ENCODE data around the gene EIF4H.
"Not testable (repeated sequence)": the region's sequence is repeated elsewhere in the genome, so short reads cannot be mapped to it uniquely, and the experiment has no call there.

The EIF4H gene

DNA sequence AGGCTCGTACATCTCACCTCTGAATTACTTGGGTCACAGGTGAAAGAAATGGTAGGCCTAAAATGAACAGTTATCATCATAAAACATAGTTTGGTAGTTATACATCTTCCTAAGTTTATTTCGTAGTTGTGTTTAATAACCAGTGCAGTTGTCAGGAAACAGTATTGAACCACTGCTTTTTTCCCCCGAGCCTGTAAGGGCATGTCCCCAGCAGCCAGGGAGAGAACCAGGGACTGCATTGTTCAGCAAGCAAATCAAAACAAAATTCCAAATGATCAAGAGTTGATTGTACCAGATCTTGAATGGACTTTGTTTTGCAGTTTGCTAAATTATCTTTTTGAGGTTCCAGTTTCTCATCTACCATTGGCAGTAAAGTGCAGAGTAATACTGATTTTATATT, 2.4 kb downstream of the EIF4H start:
- no peak for DNase-seq

DNA sequence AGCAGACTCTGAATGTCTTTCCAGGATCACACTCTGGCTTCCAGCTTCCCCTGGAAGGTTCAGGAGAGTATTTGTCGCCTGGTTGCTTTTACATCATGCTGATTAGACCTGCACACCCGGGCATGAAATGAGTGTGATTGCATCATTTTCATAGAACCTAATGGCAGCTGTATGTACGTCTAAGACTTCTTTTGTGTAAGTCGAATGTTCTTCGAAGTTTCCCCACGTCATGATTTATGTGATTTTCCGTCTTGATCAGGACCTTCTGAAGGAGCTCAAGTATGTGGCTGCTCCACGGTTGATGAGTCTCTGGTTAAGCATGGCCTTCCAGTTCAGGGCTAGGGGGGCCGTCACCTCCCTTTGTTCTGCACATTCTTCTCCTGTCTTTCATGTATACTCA, 4.5 kb downstream of the EIF4H start:
- DNase-seq: no peak

DNA sequence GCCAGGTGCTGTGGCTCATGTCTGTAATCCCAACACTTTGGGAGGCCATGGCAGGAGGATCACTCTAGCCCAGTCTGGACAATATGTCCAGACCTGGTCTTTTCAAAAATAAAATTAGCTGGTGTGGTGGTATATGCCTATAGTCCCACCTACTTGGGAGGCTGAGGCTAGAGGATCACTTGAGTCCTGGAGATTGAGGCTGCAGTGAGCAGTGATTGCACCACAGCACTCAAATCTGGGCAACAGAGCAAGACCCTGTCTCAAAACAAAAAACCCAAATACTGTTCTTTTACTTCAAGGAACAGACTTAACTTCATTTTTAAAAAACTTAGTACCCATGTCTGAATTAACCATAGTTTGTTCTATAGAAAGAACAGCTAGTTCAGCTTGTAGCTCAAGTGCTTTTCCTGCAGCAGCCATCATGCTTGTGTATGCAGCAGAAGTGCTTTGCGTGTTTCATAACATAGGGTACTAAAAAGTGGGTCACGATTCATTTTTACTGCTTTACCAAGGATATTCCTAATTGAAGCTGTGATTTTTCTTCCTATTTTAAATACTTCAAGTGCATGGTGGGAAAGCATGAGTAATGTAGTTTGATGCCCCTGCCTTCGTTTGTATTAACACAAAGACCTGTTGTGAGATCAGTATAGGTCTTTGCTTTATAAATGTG, 5.9 kb downstream of the EIF4H start:
- no peak for DNase-seq

DNA sequence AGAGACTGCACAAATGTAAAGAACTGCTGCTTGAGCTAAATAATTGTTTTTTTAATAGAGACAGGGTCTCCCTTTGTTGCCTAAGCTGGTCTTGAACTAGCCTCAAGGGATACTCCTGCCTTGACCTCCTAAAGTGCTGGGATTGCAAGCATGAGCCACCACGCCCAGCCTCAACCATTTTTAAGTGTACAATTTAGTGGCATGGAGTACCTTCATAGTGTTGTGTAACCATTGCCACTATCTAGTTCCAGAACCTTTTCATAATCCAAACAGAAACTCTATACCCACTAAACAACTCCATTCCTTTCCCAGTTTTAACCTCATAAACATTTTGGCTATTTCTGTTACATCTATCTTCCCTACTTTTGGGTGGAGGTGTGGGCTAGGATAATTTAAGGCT, 6.7 kb downstream of the EIF4H start:
- DNase-seq: no peak

DNA sequence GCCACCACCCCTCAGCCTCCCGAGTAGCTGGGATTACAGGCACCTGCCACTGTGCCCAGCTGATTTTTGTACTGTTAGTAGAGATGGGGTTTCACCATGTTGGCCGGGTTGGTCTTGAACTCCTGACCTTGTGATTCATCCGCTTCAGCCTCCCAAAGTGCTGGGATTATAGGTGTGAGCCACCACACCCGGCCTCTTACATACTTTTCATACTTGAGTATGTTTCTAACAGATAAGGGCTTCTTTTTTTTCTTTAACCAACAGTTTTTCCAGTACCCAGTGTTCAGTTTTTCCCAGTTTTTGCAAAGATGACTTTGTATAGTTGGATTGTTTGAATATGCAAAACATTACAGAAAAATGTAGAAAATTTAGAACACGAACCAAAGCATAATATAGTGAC, 7.7 kb downstream of the EIF4H start:
- no peak for DNase-seq

DNA sequence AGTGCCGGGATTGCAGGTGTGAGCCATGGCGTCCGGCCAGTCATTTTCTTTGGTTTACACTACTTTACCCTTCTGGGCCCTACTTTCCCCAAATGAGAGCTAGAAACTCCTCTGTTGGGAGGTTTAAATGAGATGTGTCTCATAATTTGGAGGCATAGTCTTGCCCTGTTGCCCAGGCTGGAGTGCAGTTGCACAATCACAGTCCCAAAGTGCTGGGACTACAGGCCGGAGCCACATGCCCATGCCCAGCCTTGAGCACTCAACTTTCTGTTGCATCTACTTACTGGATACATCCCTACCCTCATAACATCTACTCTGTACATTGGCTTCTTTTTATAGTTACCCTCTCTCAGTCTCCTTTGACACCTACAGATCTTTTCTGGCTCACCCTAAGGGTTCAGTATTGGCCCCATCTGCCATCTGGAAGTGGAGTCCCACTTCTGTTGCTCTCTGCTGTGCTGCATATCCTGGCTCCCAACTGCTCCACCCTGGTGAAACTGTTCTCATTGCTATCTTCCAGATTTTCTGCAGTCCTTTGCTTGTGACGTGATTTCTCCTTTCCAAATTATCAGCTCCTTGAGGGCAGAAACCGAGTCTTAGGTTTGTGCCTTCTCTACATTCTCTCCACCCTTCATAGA, 8.4 kb downstream of the EIF4H start:
- DNase-seq: no peak

DNA sequence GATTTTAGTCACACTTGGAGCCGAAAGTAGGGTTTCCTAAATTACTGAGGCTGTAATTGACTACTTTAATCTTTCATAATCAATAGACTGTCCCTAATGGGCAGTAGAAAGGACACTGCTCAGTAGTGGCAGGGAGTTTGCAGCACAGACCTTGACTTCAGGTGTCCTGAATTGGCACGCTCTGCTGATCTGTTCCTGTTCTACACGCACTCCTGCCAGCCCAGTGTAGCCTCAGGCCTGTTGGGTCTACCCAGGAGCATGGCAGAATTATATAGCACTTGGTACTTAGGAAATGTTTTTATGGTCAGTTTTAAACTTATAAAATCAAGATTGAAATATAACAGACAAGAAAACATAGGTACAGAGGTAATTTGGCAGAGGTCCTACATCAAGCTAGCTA, 9.0 kb downstream of the EIF4H start:
- no peak for DNase-seq

DNA sequence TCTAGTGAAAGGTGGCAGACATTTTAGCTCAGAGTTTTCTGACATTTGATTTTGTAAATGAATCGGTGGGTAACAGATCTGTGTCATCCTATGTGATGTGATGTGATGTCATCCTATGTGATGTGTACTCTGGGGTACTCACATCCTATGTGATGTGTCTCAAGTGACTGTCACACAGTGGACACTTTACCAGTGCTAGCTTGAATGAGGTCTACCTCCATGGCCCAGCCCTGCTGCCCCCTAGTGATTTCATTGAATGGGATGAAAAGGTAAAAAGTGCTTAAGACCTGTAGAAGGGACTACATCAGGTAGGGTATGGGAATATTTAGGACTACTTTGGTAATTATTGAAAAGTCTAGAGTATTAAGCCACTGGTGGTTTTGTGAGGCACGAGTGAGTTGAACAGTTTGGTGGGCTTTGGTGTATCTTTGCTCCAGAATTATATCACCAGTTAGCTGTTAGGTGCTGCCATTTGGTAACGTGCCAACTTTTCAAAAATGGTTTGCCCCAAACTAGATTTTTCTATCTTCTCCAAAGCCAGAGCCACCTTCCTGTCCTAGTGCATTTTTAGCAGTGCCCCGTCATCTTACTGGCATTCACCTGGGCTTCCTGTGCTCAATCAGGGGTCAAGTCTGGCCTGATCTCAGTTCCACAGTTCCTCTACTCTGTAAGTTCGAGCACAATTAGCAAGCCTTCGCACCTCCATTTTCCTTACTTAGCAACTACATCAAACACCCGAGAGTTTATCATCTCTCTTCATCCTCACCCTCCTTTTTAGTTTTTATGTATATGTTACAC, 9.7 kb downstream of the EIF4H start:
- DNase-seq: peak; percentile 41

DNA sequence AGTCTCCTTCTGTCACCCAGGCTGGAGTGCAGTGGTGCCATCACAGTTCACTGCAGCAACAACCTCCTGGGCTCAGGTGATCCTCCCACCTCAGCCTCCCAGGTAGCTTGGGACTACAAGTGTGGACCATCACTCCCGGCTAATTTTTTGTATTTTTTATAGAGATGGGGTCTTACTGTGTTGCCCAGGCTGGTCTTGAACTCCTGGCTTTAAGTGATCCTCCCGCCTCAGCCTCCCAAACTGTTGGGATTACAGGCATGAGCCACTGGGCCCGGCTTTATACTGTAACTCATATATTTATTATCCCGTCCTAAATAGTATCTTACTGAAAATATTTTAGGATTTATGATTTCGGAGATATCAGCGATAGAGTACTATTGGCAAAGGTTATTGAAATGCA, 10.9 kb downstream of the EIF4H start:
- no peak for DNase-seq

DNA sequence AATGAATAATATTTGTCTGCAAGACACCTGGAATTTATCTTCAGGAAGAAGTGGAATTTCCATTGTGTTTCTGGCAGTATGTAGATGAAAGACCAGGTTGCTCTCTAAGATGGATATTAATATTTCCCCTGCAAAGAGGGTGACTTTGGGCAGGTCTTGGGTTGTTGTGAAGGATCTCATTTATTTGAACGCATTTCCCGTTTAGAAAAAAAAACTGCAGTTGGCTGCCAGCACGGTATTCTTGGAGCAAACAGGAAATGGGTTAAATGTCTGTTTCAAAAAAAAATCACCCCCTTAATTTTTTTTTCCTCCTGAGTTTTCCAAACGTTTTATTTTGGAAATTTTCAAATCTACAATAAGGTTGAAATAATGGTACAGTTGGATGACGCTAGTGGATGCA, 11.5 kb downstream of the EIF4H start:
- DNase-seq: no peak

DNA sequence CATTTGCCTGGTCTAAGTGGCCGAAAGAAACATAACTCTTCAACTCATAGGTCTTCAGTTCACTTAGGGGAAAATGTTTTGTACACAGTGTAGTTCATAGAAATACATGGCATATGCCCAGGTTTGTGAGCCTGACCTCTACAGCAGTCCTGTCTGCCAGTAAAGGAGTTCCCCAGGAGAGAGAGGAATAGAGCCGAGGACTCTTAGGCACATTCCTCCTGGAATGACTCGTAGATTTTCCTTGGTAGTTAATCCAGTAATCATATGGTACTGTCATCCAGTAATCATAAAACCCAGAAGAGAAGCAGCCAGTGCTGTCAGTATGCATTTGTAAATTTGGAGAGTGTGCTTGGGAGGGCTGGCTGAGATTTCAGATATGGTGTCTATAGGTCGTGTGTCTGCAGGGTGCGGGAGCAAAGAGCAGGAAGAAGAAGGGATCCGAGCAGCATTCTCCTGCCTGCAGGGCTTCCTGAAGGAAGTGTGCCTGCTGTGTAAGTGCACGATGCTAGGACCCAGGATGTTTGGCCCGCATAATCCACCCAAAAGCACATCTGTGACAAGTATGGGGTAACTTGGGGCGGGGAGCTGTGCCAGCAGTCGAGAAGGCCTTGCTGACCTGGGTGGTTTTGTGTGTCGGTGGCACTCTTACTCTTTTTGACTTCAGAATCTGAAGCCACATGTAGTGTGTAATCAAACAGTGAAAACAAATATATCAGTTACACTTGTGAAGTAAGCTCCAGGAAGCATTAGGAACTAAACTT, 13.9 kb downstream of the EIF4H start:
- DNase-seq: no peak

DNA sequence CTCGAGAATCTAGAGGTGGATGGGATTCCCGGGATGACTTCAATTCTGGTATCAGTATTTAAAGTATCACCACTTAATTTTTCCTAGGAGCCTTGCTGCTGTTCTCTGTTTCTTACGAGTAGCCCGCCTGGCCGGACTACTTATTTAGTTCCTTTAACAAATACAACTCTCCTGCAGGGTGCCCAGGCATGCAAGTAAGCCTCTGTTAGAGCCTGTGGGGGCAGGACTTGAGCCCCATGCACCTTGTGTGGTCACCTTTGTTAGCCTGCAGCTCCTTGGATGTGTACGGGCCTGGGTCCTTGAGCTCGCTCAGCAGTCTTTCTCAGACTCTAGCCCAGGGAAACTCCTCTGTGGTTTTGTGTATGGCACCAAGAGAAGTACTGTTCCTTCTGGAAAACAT, 16.1 kb downstream of the EIF4H start:
- no peak for DNase-seq

DNA sequence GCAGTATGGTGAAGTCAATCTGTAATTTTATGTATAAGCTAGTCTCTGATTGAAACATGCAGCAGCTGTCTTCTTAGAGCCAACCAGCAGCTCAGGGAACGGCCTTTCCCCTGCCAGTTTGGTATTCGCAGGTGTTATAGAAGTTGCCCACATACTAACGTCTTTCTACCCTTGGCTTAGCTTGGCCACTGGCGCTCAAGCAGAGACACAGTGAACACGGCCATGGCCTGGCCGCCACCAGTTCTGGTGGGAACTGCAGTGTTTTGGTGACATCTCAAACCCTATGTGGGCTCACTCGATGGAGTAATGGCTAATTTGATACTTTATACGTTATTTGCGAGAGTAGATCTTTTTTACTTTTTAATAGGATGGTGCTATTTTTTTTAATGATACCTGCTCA, 17.1 kb downstream of the EIF4H start:
- DNase-seq: no peak

DNA sequence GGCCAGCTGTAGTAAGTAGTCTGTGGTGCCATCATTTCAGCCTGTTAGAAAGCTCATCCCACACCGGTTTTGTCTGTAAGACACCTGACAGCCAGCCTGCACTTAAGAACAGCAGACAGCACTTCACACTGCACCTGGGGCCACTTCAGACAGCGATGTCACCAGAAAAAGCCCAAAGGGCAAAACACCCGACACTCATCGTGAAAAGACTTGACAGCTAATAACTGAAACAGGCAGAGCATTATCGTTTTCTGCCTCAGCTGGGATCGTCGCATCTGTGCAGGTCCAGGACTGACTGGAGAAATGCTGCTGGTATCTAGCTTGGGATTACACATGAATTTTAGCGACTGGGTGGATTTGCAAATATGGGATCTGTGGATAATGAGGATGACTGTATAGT, 18.9 kb downstream of the EIF4H start:
- no peak for DNase-seq

DNA sequence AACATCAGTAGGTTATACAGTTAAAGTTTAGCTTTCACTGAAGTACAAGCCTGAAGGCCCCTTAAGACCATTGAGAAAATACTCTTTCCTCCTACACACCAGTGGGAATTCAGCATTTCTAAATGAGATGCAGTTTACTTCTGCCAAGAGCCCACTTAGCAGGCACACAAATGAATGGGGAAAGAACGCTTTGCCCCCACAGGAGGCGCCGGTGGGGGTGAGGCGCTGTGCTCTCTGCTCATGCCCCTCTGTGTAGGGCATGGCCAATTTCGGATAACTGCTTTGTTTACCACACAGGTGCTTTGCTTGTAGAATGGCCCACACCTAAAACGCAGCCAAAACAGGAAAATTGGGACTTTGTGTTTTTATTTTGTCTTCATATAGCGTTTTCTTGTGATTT, 19.8 kb downstream of the EIF4H start:
- DNase-seq: no peak

DNA sequence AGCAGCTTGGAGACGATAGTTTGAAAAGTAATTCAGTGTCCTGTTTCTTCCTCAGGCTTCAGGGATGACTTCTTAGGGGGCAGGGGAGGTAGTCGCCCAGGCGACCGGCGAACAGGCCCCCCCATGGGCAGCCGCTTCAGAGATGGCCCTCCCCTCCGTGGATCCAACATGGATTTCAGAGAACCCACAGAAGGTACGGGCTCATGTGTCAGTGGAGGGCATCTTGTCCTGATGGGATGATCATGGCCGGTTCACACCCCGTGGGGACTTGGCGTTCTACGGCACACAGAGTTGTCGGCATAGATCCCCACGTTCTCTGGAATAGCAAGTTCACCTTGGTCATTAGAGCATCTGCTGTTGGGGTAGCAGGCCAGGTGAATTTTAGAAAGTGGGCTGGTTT, 20.5 kb downstream of the EIF4H start:
- no peak for DNase-seq

DNA sequence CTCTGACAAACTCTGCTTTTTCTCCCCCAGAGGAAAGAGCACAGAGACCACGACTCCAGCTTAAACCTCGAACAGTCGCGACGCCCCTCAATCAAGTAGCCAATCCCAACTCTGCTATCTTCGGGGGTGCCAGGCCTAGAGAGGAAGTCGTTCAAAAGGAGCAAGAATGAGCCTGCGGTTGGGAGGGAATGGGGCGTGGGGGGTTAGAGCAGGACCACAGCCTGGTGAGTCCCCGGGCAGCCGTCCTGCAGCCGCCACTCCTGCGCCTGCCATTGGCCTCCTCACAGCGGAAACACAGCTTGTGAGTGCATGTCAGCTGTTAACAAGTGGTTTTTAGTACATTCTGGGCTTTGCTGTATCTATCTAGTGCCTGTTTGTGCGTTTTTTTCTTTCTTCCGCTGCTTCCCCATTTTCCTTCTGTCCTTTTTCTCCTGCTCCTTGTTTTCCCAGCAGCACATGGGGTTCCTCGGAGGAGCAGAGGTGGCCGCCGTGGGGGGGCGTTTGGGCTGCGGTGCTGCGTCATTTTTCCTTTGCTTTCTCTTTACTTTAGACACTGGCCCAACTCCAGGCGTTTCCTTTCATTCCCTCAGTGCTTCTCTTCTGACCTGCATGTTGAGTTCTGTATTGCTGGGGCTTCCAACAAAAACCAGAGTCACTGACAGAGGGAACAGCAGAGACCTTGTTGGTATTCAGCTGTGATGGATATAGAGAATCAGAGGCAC, 21.1 kb downstream of the EIF4H start:
- DNase-seq: not testable (repeated sequence)

DNA sequence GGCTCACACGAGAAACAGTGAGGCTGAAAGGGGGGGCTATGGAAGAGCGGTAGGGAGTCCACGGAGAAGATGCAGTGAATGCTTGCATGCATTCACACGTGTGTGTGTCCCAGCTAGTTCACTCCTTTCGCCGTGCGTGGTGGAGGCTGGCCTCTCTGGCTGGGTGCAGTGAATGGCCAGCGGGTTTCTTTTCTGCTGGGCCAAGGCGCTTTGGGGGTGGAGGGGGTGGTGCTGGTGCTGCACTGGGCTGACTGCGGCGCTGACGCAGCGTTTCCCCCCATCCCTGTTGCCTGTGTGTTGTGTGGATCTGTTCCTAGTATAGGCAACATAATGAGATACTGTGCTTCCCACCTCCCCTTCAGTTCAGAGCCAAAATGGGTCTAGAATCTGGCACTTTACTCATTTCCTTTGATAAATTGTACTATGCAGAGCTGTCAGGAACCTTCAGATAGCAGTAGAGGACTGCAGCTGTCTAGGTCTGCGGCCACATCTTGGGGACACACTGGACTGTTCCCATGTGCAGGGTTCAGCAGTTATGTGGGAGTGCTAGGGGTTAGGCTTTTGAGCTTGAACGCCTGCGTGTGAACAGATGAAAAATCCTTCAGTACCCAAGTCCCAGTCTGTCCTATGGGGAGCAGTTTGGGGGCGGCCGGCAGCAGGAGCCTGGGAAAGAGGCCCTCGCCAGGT, 22.0 kb downstream of the EIF4H start:
- not testable (repeated sequence) for DNase-seq

DNA sequence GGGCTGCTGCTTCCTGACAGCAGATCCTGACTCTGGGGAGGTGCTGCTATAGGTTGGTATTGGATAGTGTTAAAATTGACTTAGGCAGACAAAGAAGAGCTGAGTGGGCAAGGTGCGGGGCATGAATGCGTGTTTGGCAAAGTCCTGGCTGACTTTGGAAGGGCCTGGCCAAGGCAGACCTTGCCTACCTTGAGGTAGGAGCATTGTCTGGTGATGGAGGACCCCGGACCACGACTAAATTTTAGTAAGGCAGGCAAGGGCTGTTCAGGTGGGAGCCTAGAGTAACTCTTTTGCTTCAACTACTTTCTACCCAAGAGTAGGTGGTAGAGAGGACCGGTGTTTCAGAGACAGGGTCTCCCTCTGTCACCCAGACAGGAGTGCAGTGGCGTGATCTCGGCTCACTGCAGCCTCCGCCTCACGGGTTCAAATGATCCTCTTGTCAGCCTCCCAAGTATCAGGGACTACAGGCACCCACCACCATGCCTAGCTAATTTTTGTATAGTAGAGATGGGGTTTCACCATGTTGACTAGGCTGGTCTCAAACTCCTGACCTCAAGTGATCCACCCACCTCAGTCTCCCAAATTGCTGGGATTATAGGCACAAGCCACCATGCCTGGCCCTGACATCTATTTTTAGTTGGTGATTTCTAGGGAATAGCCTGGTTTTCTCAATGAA, 23.4 kb downstream of the EIF4H start:
- no peak for DNase-seq

DNA sequence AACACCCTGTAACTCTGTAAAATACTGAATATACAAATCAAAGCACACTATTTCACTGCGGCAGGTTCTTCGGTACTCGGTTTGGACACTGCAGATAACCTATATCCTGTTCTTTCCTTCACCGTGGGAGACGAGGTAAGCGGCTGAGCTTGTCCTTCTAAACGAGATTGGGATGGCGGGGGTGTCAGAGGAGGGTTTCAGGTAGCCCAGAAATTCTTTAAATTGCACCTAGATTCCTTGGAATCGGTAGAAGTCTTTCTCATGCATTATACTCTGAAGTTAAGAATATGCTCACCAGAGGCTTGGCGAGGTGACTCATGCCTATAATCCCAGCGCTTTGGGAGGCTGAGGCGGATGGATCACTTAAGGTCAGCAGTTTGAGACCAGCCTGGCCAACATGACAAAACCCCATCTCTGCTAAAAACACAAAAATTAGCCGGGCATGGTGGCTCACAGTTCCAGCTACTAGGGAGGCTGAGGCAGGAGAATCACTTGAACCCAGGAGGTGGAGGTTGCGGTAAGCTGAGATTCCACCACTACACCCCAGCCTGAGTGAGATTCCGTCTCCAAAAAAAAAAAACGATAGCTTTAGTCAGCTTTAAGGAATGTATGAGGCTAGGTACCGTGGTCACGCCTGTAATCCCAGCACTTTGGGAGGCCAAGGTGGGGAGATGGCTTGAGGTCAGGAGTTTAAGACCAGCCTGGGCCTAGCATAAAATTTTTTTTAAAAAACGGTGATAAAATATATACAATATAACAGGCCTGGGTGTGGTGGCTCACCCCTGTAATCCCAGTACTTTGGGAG, 25.6 kb downstream of the EIF4H start:
- DNase-seq: no peak

All from suppressor macrophage treated with lipopolysaccharide for 4 hours (primary cell).